ENCODE results near the gene ALG14. TPM values are rescaled to one million over a fixed set of nuclear protein-coding genes. Genes with fewer than 3 reads are reported as not detected.

Gene ALG14, protein sequence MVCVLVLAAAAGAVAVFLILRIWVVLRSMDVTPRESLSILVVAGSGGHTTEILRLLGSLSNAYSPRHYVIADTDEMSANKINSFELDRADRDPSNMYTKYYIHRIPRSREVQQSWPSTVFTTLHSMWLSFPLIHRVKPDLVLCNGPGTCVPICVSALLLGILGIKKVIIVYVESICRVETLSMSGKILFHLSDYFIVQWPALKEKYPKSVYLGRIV
- total RNA-seq (3.8 and 4.6 TPM in 2 replicates), polyA plus RNA-seq (3.5 TPM in 2 replicates), polyA minus RNA-seq (ENCODE audit: low replicate concordance) (0.74 and 0.79 TPM in 2 replicates)
- polyA plus RNA-seq (2012) = 6.0 and 6.5 TPM in 2 replicates

DNA sequence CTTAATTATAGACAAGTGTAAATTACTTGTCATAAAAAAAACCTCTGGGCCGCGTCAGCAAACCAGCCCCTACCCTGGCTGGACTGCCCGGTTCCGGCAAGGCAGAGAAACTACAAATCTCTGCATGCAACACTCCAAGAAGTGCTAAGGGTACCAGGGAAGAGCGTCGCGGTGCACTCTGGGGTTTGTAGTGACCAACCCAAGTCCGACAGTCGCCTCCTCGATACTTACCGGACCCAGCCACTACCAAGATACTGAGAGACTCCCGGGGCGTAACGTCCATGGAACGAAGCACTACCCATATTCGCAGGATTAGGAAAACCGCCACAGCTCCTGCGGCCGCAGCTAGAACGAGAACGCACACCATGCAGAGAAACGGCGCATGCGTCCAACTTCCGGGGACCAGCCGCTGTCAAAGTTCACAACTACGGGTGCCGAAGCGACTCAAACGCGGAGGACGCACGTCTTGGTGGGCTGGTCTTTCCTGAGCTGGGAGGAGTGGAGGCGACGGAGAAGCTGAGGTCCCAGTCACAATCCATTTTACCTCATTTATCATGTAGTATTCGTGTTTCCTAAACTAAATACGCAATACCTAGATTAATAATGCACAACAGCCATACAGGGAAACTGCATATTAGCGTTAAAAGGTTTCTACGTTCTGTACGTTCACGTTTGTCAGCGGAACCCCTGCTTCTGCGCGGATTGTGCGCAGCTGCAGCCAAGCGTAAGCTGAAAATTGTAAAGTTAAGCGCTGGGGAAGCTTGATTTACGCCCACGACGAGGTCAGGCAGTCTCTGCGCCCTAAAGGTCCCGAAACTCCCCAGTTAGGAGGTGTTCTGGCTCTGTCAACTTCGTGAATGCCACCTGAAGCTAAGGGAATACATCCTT, at the start of gene ALG14:
ALG14 (minus strand) TSS at position 420 of the 888 bp plus-strand sequence; CDS start at position 367, 53 bp downstream.
- Histone ChIP-seq H3K36me3 (ENCODE audit: control insufficient read depth, insufficient read depth, low read length) (no peaks in the 10 kb centered on the region), H3K9ac (ENCODE audit: insufficient read depth, low read length) (peak within 1 kb of the TSS; percentile 68), H3K27ac (ENCODE audit: insufficient read depth, low read length) (peak within 1 kb of the TSS; percentile 95), H3K27me3 (ENCODE audit: control insufficient read depth, insufficient read depth, low read length) (no peaks in the 10 kb centered on the region), H3K79me2 (ENCODE audit: control insufficient read depth, insufficient read depth, low read length) (no peaks in the 10 kb centered on the region), H2AFZ (ENCODE audit: low read length) (peak within 1 kb of the TSS; percentile 100), H3K9me3 (ENCODE audit: control insufficient read depth, insufficient read depth, low read depth, low read length) (no peaks in the 10 kb centered on the region), H3K4me1 (ENCODE audit: control insufficient read depth, extremely low read depth, insufficient read depth, low read length) (peaks cover 2% of the 10 kb centered on the region), H3K4me3 (replicated peaks in 1 of 4; ENCODE audit: control extremely low read depth in 1 of 4, insufficient read depth in 1 of 4, low read depth in 3 of 4, low read length in 4 of 4) (peak within 1 kb of the TSS; percentile 68 to 97 (median 91)), H4K20me1 (ENCODE audit: control insufficient read depth, extremely low read depth, insufficient read depth, low read length) (no peaks in the 10 kb centered on the region), H3K4me2 (ENCODE audit: extremely low read depth, insufficient read depth, low read length) (peak within 1 kb of the TSS; percentile 94)
- TF ChIP-seq, protein P1, sequence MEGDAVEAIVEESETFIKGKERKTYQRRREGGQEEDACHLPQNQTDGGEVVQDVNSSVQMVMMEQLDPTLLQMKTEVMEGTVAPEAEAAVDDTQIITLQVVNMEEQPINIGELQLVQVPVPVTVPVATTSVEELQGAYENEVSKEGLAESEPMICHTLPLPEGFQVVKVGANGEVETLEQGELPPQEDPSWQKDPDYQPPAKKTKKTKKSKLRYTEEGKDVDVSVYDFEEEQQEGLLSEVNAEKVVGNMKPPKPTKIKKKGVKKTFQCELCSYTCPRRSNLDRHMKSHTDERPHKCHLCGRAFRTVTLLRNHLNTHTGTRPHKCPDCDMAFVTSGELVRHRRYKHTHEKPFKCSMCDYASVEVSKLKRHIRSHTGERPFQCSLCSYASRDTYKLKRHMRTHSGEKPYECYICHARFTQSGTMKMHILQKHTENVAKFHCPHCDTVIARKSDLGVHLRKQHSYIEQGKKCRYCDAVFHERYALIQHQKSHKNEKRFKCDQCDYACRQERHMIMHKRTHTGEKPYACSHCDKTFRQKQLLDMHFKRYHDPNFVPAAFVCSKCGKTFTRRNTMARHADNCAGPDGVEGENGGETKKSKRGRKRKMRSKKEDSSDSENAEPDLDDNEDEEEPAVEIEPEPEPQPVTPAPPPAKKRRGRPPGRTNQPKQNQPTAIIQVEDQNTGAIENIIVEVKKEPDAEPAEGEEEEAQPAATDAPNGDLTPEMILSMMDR (conservative IDR thresholded peaks at IDR 0.05 in 1 of 2, IDR thresholded peaks at IDR 0.05 in 1 of 2; ENCODE audit: low read depth in 1 of 2, low read length in 2 of 2) = no peak
- TF ChIP-seq EZH2 (IDR thresholded peaks at IDR 0.05; ENCODE audit: low read length, missing control alignments) = no peak
- peak; percentile 97 to 98 for DNase-seq (ENCODE audit: low read depth in 2 of 2)

DNA sequence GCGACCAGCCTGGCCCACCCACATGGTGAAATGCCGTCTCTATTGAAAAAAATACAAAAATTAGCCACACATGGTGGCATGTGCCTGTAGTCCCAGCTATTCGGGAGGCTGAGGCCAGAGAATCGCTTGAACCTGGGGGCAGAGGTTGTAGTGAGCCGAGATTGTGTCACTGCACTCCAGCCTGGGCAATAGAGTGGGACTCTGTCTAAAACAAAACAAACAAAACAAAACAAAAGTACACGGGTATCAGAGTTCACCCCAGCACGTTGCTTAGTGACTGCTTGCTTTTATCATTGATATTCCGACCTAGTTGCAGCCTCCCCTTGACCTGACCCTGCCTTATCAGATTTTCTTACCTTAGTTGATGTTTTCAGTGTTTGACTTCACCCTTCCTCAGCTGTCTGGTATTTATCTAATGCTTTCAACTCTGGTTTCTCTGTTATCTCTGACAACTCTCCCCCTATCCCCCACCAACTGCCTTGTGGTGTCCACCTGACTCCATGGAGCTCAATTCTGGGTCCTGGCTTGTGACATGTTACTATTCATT, 49.5 kb upstream of the ALG14 start:
- Histone ChIP-seq H3K27ac (ENCODE audit: insufficient read depth, low read length) (no peak overlapping the region), H3K4me2 (ENCODE audit: extremely low read depth, insufficient read depth, low read length) (no peak overlapping the region), H4K20me1 (ENCODE audit: control insufficient read depth, extremely low read depth, insufficient read depth, low read length) (no peaks in the 10 kb centered on the region), H3K36me3 (ENCODE audit: control insufficient read depth, insufficient read depth, low read length) (no peaks in the 10 kb centered on the region), H3K27me3 (ENCODE audit: control insufficient read depth, insufficient read depth, low read length) (peaks cover 5% of the 10 kb centered on the region), H3K79me2 (ENCODE audit: control insufficient read depth, insufficient read depth, low read length) (no peaks in the 10 kb centered on the region), H3K4me3 (replicated peaks in 1 of 4; ENCODE audit: control extremely low read depth in 1 of 4, insufficient read depth in 1 of 4, low read depth in 3 of 4, low read length in 4 of 4) (no peak overlapping the region), H3K9me3 (ENCODE audit: control insufficient read depth, insufficient read depth, low read depth, low read length) (no peaks in the 10 kb centered on the region), H2AFZ (ENCODE audit: low read length) (no peak overlapping the region), H3K9ac (ENCODE audit: insufficient read depth, low read length) (no peak overlapping the region), H3K4me1 (ENCODE audit: control insufficient read depth, extremely low read depth, insufficient read depth, low read length) (no peaks in the 10 kb centered on the region)
- TF ChIP-seq, protein P1 (conservative IDR thresholded peaks at IDR 0.05 in 1 of 2, IDR thresholded peaks at IDR 0.05 in 1 of 2; ENCODE audit: low read depth in 1 of 2, low read length in 2 of 2) = no peak
- no peak for DNase-seq (ENCODE audit: low read depth in 2 of 2)

DNA sequence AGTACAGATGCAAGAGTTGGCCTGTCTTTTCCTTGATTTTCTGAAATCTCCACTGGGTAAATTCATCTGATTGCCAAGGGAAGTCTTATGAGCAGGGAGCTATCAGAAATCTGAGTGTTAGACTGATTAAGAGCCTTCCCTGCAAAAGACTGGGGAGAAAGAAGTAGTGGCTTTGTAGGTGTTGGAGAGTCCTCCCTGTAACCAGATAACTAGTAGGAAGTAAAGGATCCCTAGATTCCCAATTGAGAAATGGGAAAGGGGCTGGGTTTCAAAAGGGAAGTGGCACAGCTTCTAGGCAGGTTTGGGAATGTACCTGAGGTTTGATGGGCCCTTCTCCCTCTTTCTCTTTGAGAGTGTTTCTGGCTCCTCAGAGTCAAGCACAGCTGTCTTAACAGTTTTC, 46.5 kb upstream of the ALG14 start:
- no peak overlapping the region for H3K27ac ChIP-seq (ENCODE audit: insufficient read depth, low read length)
- H3K36me3 ChIP-seq (ENCODE audit: control insufficient read depth, insufficient read depth, low read length) = no peaks in the 10 kb centered on the region
- no peaks in the 10 kb centered on the region for H4K20me1 ChIP-seq (ENCODE audit: control insufficient read depth, extremely low read depth, insufficient read depth, low read length)
- no peak overlapping the region for H3K9ac ChIP-seq (ENCODE audit: insufficient read depth, low read length)
- peaks cover 5% of the 10 kb centered on the region for H3K27me3 ChIP-seq (ENCODE audit: control insufficient read depth, insufficient read depth, low read length)
- no peak overlapping the region for H3K4me3 ChIP-seq (replicated peaks in 1 of 4; ENCODE audit: control extremely low read depth in 1 of 4, insufficient read depth in 1 of 4, low read depth in 3 of 4, low read length in 4 of 4)
- H3K4me2 ChIP-seq (ENCODE audit: extremely low read depth, insufficient read depth, low read length) = no peak overlapping the region
- H3K9me3 ChIP-seq (ENCODE audit: control insufficient read depth, insufficient read depth, low read depth, low read length) = no peaks in the 10 kb centered on the region
- no peaks in the 10 kb centered on the region for H3K4me1 ChIP-seq (ENCODE audit: control insufficient read depth, extremely low read depth, insufficient read depth, low read length)
- DNase-seq (ENCODE audit: low read depth in 2 of 2) = no peak
- no peaks in the 10 kb centered on the region for H3K79me2 ChIP-seq (ENCODE audit: control insufficient read depth, insufficient read depth, low read length)
- peak; percentile 34 for TF ChIP-seq EZH2 (IDR thresholded peaks at IDR 0.05; ENCODE audit: low read length, missing control alignments)
- TF ChIP-seq, protein P1 (conservative IDR thresholded peaks at IDR 0.05 in 1 of 2, IDR thresholded peaks at IDR 0.05 in 1 of 2; ENCODE audit: low read depth in 1 of 2, low read length in 2 of 2) = no peak
- H2AFZ ChIP-seq (ENCODE audit: low read length) = no peak overlapping the region
